Prostate gland (tissue), 2 donors: Measurements from ENCODE around the gene CLN6. TPM values are rescaled to one million over a fixed set of nuclear protein-coding genes. Genes with fewer than 3 reads are reported as not detected.

ENCODE experiments used
- DNase-seq: peaks from one replicate; pipeline ENCODE4 v3.0.0-alpha.2; 2019; ENCODE audit warnings: low spot score
- H3K27ac ChIP-seq, 2 donors: fragments of 200-600 bp; sonication (generic); 2 replicates each; pipeline ENCODE4 v1.5.1; 2017 to 2019
- H3K27me3 ChIP-seq: fragments of 200-600 bp; sonication (generic); replicated peaks from 2 replicates; pipeline ENCODE4 v1.5.1; 2019; ENCODE audit not compliant: insufficient read depth
- H3K36me3 ChIP-seq, 2 donors: fragments of 200-600 bp; sonication (generic); 1 replicate in 1 of 2; 2 replicates in 1 of 2; pipeline versions ENCODE4 v1.5.1 to v1.8.1; 2017 to 2019
- H3K4me1 ChIP-seq: fragments of 200-600 bp; sonication (generic); replicated peaks from 2 replicates; pipeline ENCODE4 v1.5.1; 2019
- H3K4me3 ChIP-seq, 2 donors: fragments of 200-600 bp; sonication (generic); 2 replicates each; pipeline ENCODE4 v1.5.1; 2017 to 2019
- H3K9me3 ChIP-seq: fragments of 200-600 bp; sonication (generic); 2 replicates; pipeline ENCODE4 v1.5.1; 2017
- CTCF ChIP-seq, 4 experiments: fragments of 200-600 bp in 2 of 4; fragments of 450-650 bp in 2 of 4; sonication (generic) in 2 of 4; IDR thresholded peaks; 1 replicate in 3 of 4; 2 replicates in 1 of 4; pipeline ENCODE4 v1.5.1; 2016 to 2019; ENCODE audit warnings: antibody characterized with exemption in 4 of 4, mild to moderate bottlenecking in 2 of 4, moderate library complexity in 2 of 4
- POLR2A ChIP-seq: fragments of 450-650 bp; IDR thresholded peaks from one replicate; pipeline ENCODE4 v1.6.1; 2016; ENCODE audit warnings: antibody characterized with exemption, mild to moderate bottlenecking
- POLR2AphosphoS5 ChIP-seq: sonication (generic); formaldehyde crosslinking; IDR thresholded peaks from one replicate; pipeline ENCODE4 v1.6.1; 2017; ENCODE audit warnings: antibody characterized with exemption
- WGBS: methylation state at CpG from one replicate; pipeline ENCODE4 v1.1.5; 2018; 5-methylcytosine and 5-hydroxymethylcytosine counted together
- intact Hi-C: fragments of 100-400 bp; cut with DNase I; formaldehyde crosslinking; loops from one replicate; pipeline ENCODE4 v1.14.2; 2022
- total RNA-seq, 2 donors: library from RNA; depleted of rRNA; stranded (reverse); fragments of >200 nt; gene quantifications; one replicate each; pipeline ENCODE4 v1.1.0, GENCODE V29; 2016

The CLN6 gene
- total RNA-seq, 2 donors from 2014 or later = 22.7 to 41.8 TPM

GRCh38 chr15:68271854-68272471, 42.4 kb upstream of the CLN6 start:
- Histone ChIP-seq H3K9me3 (no peaks in the 10 kb centered on the region), H3K36me3 (no peaks in the 10 kb centered on the region), H3K4me1 (peaks cover 4% of the 10 kb centered on the region), H3K27me3 (no peaks in the 10 kb centered on the region), H3K4me3 (no peak overlapping the region), H3K27ac (peak overlapping the region; percentile 57 to 65)
- intact Hi-C loops = no loop called here
- TF ChIP-seq POLR2AphosphoS5 (peak; percentile 92), POLR2A (peak; percentile 27), CTCF (IDR thresholded peaks at IDR 0.05) (no peak)
- 22% methylated on average over 11 of the region's 11 CpGs for WGBS
- peak; percentile 86 for DNase-seq

GRCh38 chr15:68268405-68268804, 38.9 kb upstream of the CLN6 start:
- Histone ChIP-seq H3K36me3 (no peaks in the 10 kb centered on the region), H3K4me1 (peaks cover 4% of the 10 kb centered on the region), H3K9me3 (no peaks in the 10 kb centered on the region), H3K27ac (peak overlapping the region; percentile 33 to 34), H3K27me3 (no peaks in the 10 kb centered on the region), H3K4me3 (no peak overlapping the region)
- no peak for DNase-seq
- TF ChIP-seq POLR2AphosphoS5 (peak; percentile 6), POLR2A (no peak), CTCF (IDR thresholded peaks at IDR 0.05) (no peak)
- WGBS = 5% methylated on average over 3 of the region's 3 CpGs
- intact Hi-C loops = no loop called here

- no peak for TF ChIP-seq POLR2A
- no peak for TF ChIP-seq POLR2AphosphoS5
- TF ChIP-seq CTCF (IDR thresholded peaks at IDR 0.05) = no peak
- Histone ChIP-seq H3K27me3 (no peaks in the 10 kb centered on the region), H3K27ac (no peak overlapping the region), H3K4me3 (no peak overlapping the region), H3K4me1 (no peaks in the 10 kb centered on the region), H3K36me3 (no peaks in the 10 kb centered on the region), H3K9me3 (no peaks in the 10 kb centered on the region)
- 52% methylated on average over 3 of the region's 3 CpGs for WGBS
- no peak for DNase-seq
- intact Hi-C loops = no loop called here
Measured at GRCh38 chr15:68265674-68266073, 36.1 kb upstream of the CLN6 start.

- WGBS = 69% methylated on average over 4 of the region's 4 CpGs
- H3K27ac ChIP-seq = no peak overlapping the region
- TF ChIP-seq POLR2A = no peak
- no peak for TF ChIP-seq POLR2AphosphoS5
- TF ChIP-seq CTCF (IDR thresholded peaks at IDR 0.05) = no peak
- H3K4me3 ChIP-seq = no peak overlapping the region
- H3K27me3 ChIP-seq = no peaks in the 10 kb centered on the region
- no peak for DNase-seq
- intact Hi-C loops = no loop called here
- no peaks in the 10 kb centered on the region for H3K4me1 ChIP-seq
- H3K9me3 ChIP-seq = no peaks in the 10 kb centered on the region
- no peaks in the 10 kb centered on the region for H3K36me3 ChIP-seq
Measured at GRCh38 chr15:68265081-68265480, 35.6 kb upstream of the CLN6 start.

GRCh38 chr15:68264282-68264681, 34.8 kb upstream of the CLN6 start:
- Histone ChIP-seq H3K9me3 (no peaks in the 10 kb centered on the region), H3K27ac (no peak overlapping the region), H3K27me3 (no peaks in the 10 kb centered on the region), H3K36me3 (no peaks in the 10 kb centered on the region), H3K4me1 (no peaks in the 10 kb centered on the region), H3K4me3 (no peak overlapping the region)
- 39% methylated on average over 2 of the region's 2 CpGs for WGBS
- TF ChIP-seq CTCF (IDR thresholded peaks at IDR 0.05) = no peak
- TF ChIP-seq POLR2AphosphoS5 = no peak
- no peak for TF ChIP-seq POLR2A
- intact Hi-C loops = no loop called here
- DNase-seq = no peak
